Liver (tissue), 9 donors: ENCODE data around the gene AK3. TPM values are rescaled to one million over a fixed set of nuclear protein-coding genes. Genes with fewer than 3 reads are reported as not detected.

Source experiments
- DNase-seq: peaks from one replicate; pipeline ENCODE4 v3.0.0-alpha.2; 2017; ENCODE audit warnings: low spot score
- H3K27ac ChIP-seq, 2 donors: one replicate each; pipeline ENCODE4 v1.7.0; 2013; ENCODE audit warnings: inconsistent platforms in 2 of 2, low read length in 2 of 2, control low read depth in 1 of 2, low read depth in 1 of 2, mild to moderate bottlenecking in 1 of 2
- H3K27me3 ChIP-seq, 4 donors: one replicate each; pipeline versions ENCODE4 v1.6.1 to v1.7.0; 2013; ENCODE audit warnings: low read length in 3 of 4, inconsistent platforms in 1 of 4, mild to moderate bottlenecking in 1 of 4, moderate library complexity in 1 of 4; ENCODE audit not compliant: control insufficient read depth in 4 of 4, insufficient read depth in 4 of 4
- H3K36me3 ChIP-seq, 4 donors: one replicate each; pipeline versions ENCODE4 v1.6.1 to v1.7.0; 2013; ENCODE audit warnings: low read length in 3 of 4, mild to moderate bottlenecking in 3 of 4, low read depth in 1 of 4, moderate library complexity in 1 of 4; ENCODE audit not compliant: control insufficient read depth in 4 of 4, insufficient read depth in 3 of 4
- H3K4me1 ChIP-seq, 4 donors: one replicate each; pipeline versions ENCODE4 v1.6.1 to v1.7.0; 2013; ENCODE audit warnings: low read length in 3 of 4, mild to moderate bottlenecking in 3 of 4, moderate library complexity in 1 of 4; ENCODE audit not compliant: control insufficient read depth in 4 of 4, insufficient read depth in 4 of 4
- H3K4me3 ChIP-seq, 3 donors: one replicate each; pipeline versions ENCODE4 v1.6.1 to v1.7.0; 2013; ENCODE audit warnings: low read length in 3 of 3, control low read depth in 1 of 3, low read depth in 1 of 3, mild to moderate bottlenecking in 1 of 3
- H3K9ac ChIP-seq, 2 donors: one replicate each; pipeline ENCODE4 v1.7.0; 2013; ENCODE audit warnings: low read length in 2 of 2, mild to moderate bottlenecking in 2 of 2, moderate library complexity in 2 of 2, control low read depth in 1 of 2, low read depth in 1 of 2
- H3K9me3 ChIP-seq, 4 donors: one replicate each; pipeline versions ENCODE4 v1.6.1 to v1.7.0; 2013; ENCODE audit warnings: low read length in 3 of 4; ENCODE audit not compliant: control insufficient read depth in 4 of 4
- ATF3 ChIP-seq: IDR thresholded peaks from 2 replicates; pipeline ENCODE4 v1.6.1; 2016; ENCODE audit warnings: antibody characterized with exemption
- CTCF ChIP-seq: fragments of 150-350 bp; IDR thresholded peaks from 2 replicates; pipeline ENCODE4 v1.5.1; 2017; ENCODE audit warnings: improper control_type of control experiment, low read depth, low read length; ENCODE audit not compliant: missing input control
- EGR1 ChIP-seq, 2 donors: IDR thresholded peaks; 2 replicates each; pipeline ENCODE4 v1.6.1; 2016 to 2018; ENCODE audit warnings: antibody characterized with exemption in 2 of 2, low read depth in 2 of 2
- GABPA ChIP-seq, 2 donors: IDR thresholded peaks in 1 of 2; conservative IDR thresholded peaks in 1 of 2; 2 replicates each; pipeline ENCODE4 v1.6.1; 2016; ENCODE audit warnings: antibody characterized with exemption in 2 of 2, mild to moderate bottlenecking in 1 of 2, moderate library complexity in 1 of 2
- HNF4A ChIP-seq, 2 donors: conservative IDR thresholded peaks; 2 replicates each; pipeline ENCODE4 v1.6.1; 2016; ENCODE audit warnings: antibody characterized with exemption in 2 of 2, mild to moderate bottlenecking in 2 of 2
- HNF4G ChIP-seq: IDR thresholded peaks from 2 replicates; pipeline ENCODE4 v1.6.1; 2016; ENCODE audit warnings: antibody characterized with exemption
- JUND ChIP-seq, 2 donors: IDR thresholded peaks; 2 replicates each; pipeline ENCODE4 v1.6.1; 2016; ENCODE audit warnings: antibody characterized with exemption in 2 of 2
- MAX ChIP-seq: IDR thresholded peaks from 2 replicates; pipeline ENCODE4 v1.6.1; 2016; ENCODE audit warnings: antibody characterized with exemption
- NR2F2 ChIP-seq: IDR thresholded peaks from 2 replicates; pipeline ENCODE4 v1.6.1; 2016; ENCODE audit warnings: antibody characterized with exemption
- RAD21 ChIP-seq, 2 donors: IDR thresholded peaks; 2 replicates each; pipeline ENCODE4 v1.6.1; 2016; ENCODE audit warnings: antibody characterized with exemption in 2 of 2, mild to moderate bottlenecking in 2 of 2
- REST ChIP-seq: IDR thresholded peaks from 2 replicates; pipeline ENCODE4 v1.6.1; 2016; ENCODE audit warnings: antibody characterized with exemption, mild to moderate bottlenecking
- TAF1 ChIP-seq: conservative IDR thresholded peaks from 2 replicates; pipeline ENCODE4 v1.6.1; 2016; ENCODE audit warnings: antibody characterized with exemption, mild to moderate bottlenecking
- YY1 ChIP-seq: IDR thresholded peaks from 2 replicates; pipeline ENCODE4 v1.6.1; 2016; ENCODE audit warnings: antibody characterized with exemption, mild to moderate bottlenecking
- ZBTB33 ChIP-seq: IDR thresholded peaks from 2 replicates; pipeline ENCODE4 v1.6.1; 2016; ENCODE audit warnings: antibody characterized with exemption
- WGBS: extraction: QIAGEN DNeasy Blood & Tissue Kit; methylation state at CpG from one replicate; pipeline ENCODE4 v1.1.7; 2013; 5-methylcytosine and 5-hydroxymethylcytosine counted together
- polyA plus RNA-seq, 2 donors: library from polyadenylated mRNA; stranded (reverse) in 1 of 2; unstranded in 1 of 2; fragments of 200-250 nt in 1 of 2; fragments of >200 nt in 1 of 2; fragmentation: Nextera tagmentation in 1 of 2; extraction: Ambion mirVana in 1 of 2; gene quantifications; one replicate each; pipeline versions ENCODE4 v1.2.1 to v1.2.3, GENCODE V29; 2013 to 2015
- total RNA-seq, 2 donors: library from RNA; depleted of rRNA; stranded (reverse); fragments of >200 nt; gene quantifications; one replicate each; pipeline ENCODE4 v1.2.3, GENCODE V29; 2014
- donor health status: healthy.
- donor health status: healthy.
- donor health status: healthy.
- donor health status: healthy.
- donor health status: healthy.

AK3 gene
- total and polyA plus RNA-seq, 4 donors, result 70.6 to 181 (median 101) TPM

GRCh38 chr9:4678679-4679267, 62.2 kb downstream of the AK3 start:
- TF ChIP-seq RAD21 (IDR thresholded peaks at IDR 0.05) (no peak), REST (no peak), TAF1 (no peak), HNF4G (no peak), JUND (IDR thresholded peaks at IDR 0.05) (no peak), MAX (no peak), HNF4A (conservative IDR thresholded peaks at IDR 0.05) (no peak), NR2F2 (peak; percentile 9), ZBTB33 (no peak), YY1 (peak; percentile 54), ATF3 (no peak), EGR1 (IDR thresholded peaks at IDR 0.05; ENCODE audit: low read depth in 2 of 2) (no peak), GABPA (IDR thresholded peaks at IDR 0.05 in 1 of 2, conservative IDR thresholded peaks at IDR 0.05 in 1 of 2) (no peak), CTCF (no peak)
- Histone ChIP-seq H3K27me3 (no peaks in the 10 kb centered on the region), H3K27ac (peak overlapping the region; percentile 98 to 99), H3K4me1 (peaks cover 4 to 22% (median 7%) of the 10 kb centered on the region in 4 donors), H3K9me3 (no peaks in the 10 kb centered on the region), H3K36me3 (no peaks in the 10 kb centered on the region), H3K4me3 (peak overlapping the region; percentile 83 to 87 (median 85)), H3K9ac (peak overlapping the region; percentile 99 to 100)
- DNase-seq, result no peak
- WGBS, result under 1% methylated on average over 16 of the region's 16 CpGs

GRCh38 chr9:4677392-4677791, 63.6 kb downstream of the AK3 start:
- no peak for DNase-seq
- no peak for TF ChIP-seq ZBTB33
- no peak for TF ChIP-seq RAD21 (IDR thresholded peaks at IDR 0.05)
- no peak for TF ChIP-seq HNF4A (conservative IDR thresholded peaks at IDR 0.05)
- TF ChIP-seq HNF4G, result no peak
- TF ChIP-seq NR2F2, result no peak
- no peak for TF ChIP-seq CTCF
- no peak for TF ChIP-seq MAX
- no peak for TF ChIP-seq TAF1
- Histone ChIP-seq H3K27me3 (no peaks in the 10 kb centered on the region), H3K27ac (peak overlapping the region; percentile 55 to 69), H3K36me3 (no peaks in the 10 kb centered on the region), H3K9me3 (no peaks in the 10 kb centered on the region), H3K9ac (peak overlapping the region in 1 of 2 donors; percentile 48), H3K4me3 (no peak overlapping the region), H3K4me1 (peaks cover under 1 to 17% (median 6%) of the 10 kb centered on the region in 4 donors)
- 82% methylated on average over 3 of the region's 3 CpGs for WGBS
